ENCODE data around the gene AK4. TPM values are rescaled to one million over a fixed set of nuclear protein-coding genes. Genes with fewer than 3 reads are reported as not detected.

AK4 gene
- total and polyA plus RNA-seq, 9 donors = 1.7 to 25.6 (median 13.2) TPM

DNA sequence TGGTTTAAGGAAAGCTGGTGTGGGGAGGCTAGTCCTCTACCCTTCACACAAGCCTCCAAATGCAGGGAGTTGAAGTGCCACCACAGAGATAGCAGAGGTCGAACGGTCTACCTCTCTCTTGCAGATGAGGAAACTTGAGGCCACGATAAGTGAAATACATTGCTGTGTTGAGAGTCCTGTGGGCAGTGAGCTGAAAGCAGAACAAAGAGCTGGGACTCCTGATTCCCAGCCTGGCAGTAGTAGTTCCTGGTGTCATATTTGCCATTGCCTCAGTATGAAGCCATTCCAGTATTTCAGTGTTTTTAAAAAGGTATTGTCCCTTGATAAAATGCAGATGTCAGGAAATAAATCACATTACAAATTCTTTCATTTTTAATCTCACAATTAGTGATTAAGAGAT, 28.6 kb downstream of the AK4 start:
- TF ChIP-seq, protein P1, sequence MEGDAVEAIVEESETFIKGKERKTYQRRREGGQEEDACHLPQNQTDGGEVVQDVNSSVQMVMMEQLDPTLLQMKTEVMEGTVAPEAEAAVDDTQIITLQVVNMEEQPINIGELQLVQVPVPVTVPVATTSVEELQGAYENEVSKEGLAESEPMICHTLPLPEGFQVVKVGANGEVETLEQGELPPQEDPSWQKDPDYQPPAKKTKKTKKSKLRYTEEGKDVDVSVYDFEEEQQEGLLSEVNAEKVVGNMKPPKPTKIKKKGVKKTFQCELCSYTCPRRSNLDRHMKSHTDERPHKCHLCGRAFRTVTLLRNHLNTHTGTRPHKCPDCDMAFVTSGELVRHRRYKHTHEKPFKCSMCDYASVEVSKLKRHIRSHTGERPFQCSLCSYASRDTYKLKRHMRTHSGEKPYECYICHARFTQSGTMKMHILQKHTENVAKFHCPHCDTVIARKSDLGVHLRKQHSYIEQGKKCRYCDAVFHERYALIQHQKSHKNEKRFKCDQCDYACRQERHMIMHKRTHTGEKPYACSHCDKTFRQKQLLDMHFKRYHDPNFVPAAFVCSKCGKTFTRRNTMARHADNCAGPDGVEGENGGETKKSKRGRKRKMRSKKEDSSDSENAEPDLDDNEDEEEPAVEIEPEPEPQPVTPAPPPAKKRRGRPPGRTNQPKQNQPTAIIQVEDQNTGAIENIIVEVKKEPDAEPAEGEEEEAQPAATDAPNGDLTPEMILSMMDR (IDR thresholded peaks at IDR 0.05) = no peak
- TF ChIP-seq POLR2A (IDR thresholded peaks at IDR 0.05) (no peak), EP300 (IDR thresholded peaks at IDR 0.05) (no peak)
- 92 to 93% (median 92%) methylated on average over 3 of the region's 3 CpGs for WGBS, 3 donors
- Histone ChIP-seq H3K36me3 (no peaks in the 10 kb centered on the region), H3K27ac (no peak overlapping the region), H3K4me3 (no peak overlapping the region), H3K9me3 (no peaks in the 10 kb centered on the region), H3K27me3 (no peaks in the 10 kb centered on the region), H3K4me1 (ENCODE audit: insufficient read depth) (peaks cover 6% of the 10 kb centered on the region)
- no peak for DNase-seq
- intact Hi-C loops (cut with DNase I) = no loop called here

DNA sequence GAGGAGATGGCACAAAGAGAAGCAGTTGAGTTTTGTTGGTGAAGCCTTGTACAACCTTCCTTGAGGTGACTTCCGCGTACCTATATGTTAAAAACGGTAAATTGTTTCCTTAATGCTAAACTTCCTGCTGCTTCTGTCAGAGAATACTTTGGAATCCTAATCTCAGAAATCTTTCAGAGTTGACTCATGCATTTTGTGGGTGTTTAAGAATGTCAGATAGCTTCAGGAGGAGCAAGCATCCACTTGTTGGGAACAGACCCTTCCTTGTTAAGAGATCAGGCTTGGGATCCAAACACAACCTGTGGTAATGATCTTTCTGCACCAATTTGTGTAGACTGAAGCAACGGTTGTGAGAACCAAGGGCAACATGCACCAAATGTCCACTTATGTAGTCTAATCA, 29.5 kb downstream of the AK4 start:
- Histone ChIP-seq H3K9me3 (no peaks in the 10 kb centered on the region), H3K4me3 (no peak overlapping the region), H3K27me3 (no peaks in the 10 kb centered on the region), H3K27ac (no peak overlapping the region), H3K36me3 (no peaks in the 10 kb centered on the region), H3K4me1 (ENCODE audit: insufficient read depth) (peaks cover 6% of the 10 kb centered on the region)
- no peak for TF ChIP-seq EP300 (IDR thresholded peaks at IDR 0.05)
- TF ChIP-seq, protein P1 (IDR thresholded peaks at IDR 0.05) = no peak
- TF ChIP-seq POLR2A (IDR thresholded peaks at IDR 0.05) = no peak
- intact Hi-C loops (cut with DNase I) = no loop called here
- WGBS, 3 donors = 92 to 94% (median 93%) methylated on average over 4 of the region's 4 CpGs
- DNase-seq = no peak

DNA sequence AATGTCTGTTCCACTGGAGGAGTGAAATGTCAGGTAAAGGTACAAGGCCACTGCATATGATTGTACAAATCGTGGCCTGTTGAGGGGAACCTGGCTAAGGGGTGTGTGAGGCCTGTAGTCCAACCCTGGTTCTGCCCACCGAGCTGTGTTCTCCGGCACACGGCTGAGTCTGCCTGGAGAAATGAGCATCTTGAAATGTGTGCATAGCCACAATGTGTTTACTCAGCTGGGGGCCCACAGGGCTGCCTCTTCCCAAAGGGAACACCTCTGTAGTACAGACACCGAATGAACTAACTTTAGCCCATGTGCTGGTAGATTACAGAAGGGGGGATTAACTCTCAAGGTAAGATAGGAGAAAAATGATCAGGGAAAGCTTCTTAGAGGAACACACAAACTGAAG, 30.2 kb downstream of the AK4 start:
- 92 to 95% (median 93%) methylated on average over 5 of the region's 5 CpGs for WGBS, 3 donors
- Histone ChIP-seq H3K4me1 (ENCODE audit: insufficient read depth) (peaks cover 6% of the 10 kb centered on the region), H3K9me3 (no peaks in the 10 kb centered on the region), H3K4me3 (no peak overlapping the region), H3K36me3 (no peaks in the 10 kb centered on the region), H3K27me3 (no peaks in the 10 kb centered on the region), H3K27ac (no peak overlapping the region)
- no peak for TF ChIP-seq POLR2A (IDR thresholded peaks at IDR 0.05)
- no peak for TF ChIP-seq EP300 (IDR thresholded peaks at IDR 0.05)
- TF ChIP-seq, protein P1 (IDR thresholded peaks at IDR 0.05) = no peak
- intact Hi-C loops (cut with DNase I) = no loop called here
- DNase-seq = no peak

DNA sequence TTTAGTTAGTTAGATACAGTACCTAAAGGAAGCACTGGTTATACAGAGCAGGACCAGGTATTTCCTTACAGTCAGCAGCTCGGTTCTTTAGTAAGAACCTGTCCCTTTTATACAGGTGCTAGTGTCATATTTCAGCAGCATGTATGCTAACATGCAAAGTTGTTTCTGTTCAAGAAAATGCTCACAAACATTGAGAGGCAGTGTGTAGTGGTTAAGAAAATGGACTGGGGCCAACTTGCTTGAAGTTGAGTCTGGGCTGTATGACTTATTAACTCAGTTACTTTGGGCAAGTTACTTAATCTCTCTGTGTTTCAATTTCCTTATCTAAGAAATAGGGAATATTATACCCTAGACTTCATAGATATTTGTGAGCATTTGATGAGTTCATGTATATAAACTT, 31.1 kb downstream of the AK4 start:
- Histone ChIP-seq H3K4me1 (ENCODE audit: insufficient read depth) (peaks cover 6% of the 10 kb centered on the region), H3K9me3 (no peaks in the 10 kb centered on the region), H3K27me3 (no peaks in the 10 kb centered on the region), H3K36me3 (no peaks in the 10 kb centered on the region), H3K4me3 (no peak overlapping the region), H3K27ac (no peak overlapping the region)
- no peak for DNase-seq
- WGBS, 3 donors = 80 to 92% (median 89%) methylated on average over 1 of the region's 1 CpG
- intact Hi-C loops (cut with DNase I) = no loop called here
- TF ChIP-seq POLR2A (IDR thresholded peaks at IDR 0.05) = no peak
- TF ChIP-seq, protein P1 (IDR thresholded peaks at IDR 0.05) = no peak
- no peak for TF ChIP-seq EP300 (IDR thresholded peaks at IDR 0.05)

DNA sequence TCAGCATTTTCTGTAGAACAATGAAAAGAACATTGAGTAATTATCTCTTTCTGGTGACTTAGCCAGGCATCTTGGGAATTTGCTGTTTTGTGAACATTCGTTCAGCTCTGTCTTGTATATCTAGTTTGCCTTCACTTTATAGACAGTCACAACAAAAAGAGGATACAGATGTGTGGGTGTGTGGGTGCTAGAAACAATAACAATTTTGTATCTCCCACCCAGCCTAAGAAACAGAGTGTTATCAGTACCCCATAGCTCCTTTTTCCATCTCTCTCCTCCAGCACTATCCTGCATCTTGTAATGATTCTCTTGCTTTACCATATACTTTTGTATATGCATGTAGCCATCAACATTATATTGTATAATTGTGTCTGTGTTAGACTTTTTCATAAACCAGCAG, 33.0 kb downstream of the AK4 start:
- H3K4me3 ChIP-seq = no peak overlapping the region
- DNase-seq = no peak
- intact Hi-C loops (cut with DNase I) = no loop called here
- H3K4me1 ChIP-seq (ENCODE audit: insufficient read depth) = peaks cover 3% of the 10 kb centered on the region
- no peaks in the 10 kb centered on the region for H3K36me3 ChIP-seq
- H3K9me3 ChIP-seq = no peaks in the 10 kb centered on the region
- 6 to 38% (median 18%) methylated on average over 1 of the region's 1 CpG for WGBS, 3 donors
- TF ChIP-seq, protein P1 (IDR thresholded peaks at IDR 0.05) = no peak
- no peak for TF ChIP-seq EP300 (IDR thresholded peaks at IDR 0.05)
- no peak for TF ChIP-seq POLR2A (IDR thresholded peaks at IDR 0.05)
- H3K27me3 ChIP-seq = no peaks in the 10 kb centered on the region
- H3K27ac ChIP-seq = no peak overlapping the region

All from ovary (tissue), 9 donors.